Inflammatory macrophage treated with lipopolysaccharide for 1 hour (primary cell): ENCODE measurements around the gene GABRR2.
A peak's percentile ranks its signal among the peaks of the same experiment; 100 is the strongest.
"Not testable (repeated sequence)": the region's sequence is repeated elsewhere in the genome, so short reads cannot be mapped to it uniquely, and the experiment has no call there.

Source experiments
- DNase-seq, 2 donors: peaks; one replicate each; pipeline ENCODE4 v3.0.0-alpha.2; 2020 to 2022

Gene GABRR2

DNA sequence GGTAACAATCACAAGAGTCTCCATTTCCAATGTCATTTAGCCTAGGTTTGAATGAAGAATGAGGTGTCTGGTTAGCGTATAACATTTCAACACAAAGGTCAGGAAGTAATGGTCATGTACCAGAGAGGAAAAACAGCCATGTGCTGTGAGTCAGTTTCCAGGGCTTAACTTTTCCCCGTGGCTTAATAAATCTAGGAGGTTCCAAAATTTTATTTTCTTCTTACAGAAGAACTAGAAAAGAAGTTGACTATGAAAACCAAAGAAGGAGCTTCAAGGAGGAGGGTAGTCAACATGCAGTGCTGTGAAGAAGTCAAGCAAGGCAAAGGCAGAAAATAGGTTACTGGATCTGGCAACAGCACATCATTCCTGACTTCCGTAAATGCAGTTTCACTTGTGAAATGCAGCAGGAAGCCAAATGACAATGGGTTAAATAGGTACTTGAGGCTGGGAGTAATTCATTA, 8.4 kb upstream of the GABRR2 start:
- peak; percentile 55 to 69 for DNase-seq

GRCh38 chr6:89321131-89321970, 6.3 kb upstream of the GABRR2 start:
- DNase-seq = peak; percentile 85 to 89

DNA sequence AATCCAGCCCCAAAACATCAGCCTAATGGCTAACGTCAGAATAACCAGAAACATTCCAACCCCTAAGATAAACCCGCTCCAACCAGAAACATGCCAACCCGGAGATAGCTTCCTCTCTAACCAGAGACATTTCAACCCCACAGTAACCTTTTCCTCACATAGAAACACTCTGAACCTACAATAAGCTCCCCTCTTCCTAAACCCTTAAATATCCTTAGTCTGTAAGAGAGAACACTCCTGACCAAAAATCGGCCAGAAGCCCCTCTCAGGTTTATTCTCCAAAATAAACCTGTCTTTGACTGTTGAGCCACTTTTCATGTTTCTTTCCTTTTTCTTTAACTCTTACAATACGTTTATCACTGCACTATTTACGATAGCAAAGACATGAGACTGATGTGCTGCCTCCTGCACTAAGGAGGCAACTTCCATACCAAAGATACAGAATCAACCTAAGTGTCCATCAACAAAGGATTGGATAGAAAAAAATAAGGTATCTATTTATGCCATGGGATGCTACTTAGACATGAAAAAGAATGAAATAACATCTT, 5.0 kb upstream of the GABRR2 start:
- no peak for DNase-seq

DNA sequence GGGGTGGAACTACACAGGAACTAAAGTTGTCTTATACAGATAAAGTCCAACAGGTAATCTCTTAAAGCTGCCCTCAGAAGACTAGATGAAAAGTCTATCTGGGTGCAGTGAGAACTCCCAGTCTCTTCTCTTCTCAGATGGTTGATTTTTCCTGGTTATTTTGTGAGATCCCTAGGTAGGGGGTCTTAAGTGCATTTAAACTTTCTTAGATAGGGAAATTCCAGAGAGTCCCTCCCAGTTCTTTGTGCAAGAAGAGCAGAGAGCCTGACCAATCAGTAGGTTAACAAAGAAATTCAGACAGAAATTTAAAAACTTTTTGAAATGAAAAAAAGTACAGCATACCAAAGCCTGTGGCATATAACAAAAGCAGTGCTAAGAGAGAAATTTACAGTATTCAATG, 2.0 kb upstream of the GABRR2 start:
- no peak for DNase-seq

DNA sequence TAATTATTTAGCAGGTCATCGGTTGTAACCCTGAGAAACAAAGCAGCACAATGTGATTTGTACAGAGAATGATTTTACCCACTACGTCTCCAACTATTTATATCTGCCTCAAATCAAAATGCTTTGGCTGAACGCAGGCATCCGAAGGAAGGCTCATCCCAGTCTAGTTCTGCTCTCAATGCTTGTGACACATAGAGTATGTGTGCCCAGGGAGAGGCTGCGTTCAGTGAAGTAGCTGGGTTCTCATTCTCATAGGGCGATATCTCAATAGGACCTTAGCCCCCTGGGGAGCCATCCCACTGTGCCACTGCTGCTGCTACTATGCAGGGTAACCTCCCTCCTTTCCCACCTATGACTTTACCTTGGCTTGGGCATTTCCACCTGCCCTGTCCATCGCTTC, 407 bp downstream of the GABRR2 start:
- no peak for DNase-seq

- peak; percentile 50 to 80 for DNase-seq
Measured at GRCh38 chr6:89313006-89313405, 2.1 kb downstream of the GABRR2 start.

GRCh38 chr6:89311853-89312531, 3.1 kb downstream of the GABRR2 start:
- DNase-seq = peak; percentile 27 to 47

DNA sequence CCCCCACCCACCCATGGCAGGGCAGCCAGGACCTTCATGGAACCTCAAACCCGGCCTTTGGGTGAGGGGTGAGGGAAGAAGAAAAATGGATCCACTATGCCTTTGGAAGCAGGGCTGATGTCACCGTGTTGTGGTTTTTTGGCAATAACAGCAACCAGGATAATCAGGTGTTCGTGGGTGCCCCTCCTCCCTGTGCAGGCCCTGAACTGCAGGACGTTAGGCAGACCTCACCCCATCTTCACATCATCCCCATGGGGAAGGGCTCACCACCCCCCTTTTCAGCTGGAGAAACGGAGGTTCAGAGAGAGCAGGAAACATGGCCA, 3.6 kb downstream of the GABRR2 start:
- DNase-seq = no peak

- peak; percentile 77 to 90 for DNase-seq
Measured at GRCh38 chr6:89310929-89311328, 4.2 kb downstream of the GABRR2 start.

DNA sequence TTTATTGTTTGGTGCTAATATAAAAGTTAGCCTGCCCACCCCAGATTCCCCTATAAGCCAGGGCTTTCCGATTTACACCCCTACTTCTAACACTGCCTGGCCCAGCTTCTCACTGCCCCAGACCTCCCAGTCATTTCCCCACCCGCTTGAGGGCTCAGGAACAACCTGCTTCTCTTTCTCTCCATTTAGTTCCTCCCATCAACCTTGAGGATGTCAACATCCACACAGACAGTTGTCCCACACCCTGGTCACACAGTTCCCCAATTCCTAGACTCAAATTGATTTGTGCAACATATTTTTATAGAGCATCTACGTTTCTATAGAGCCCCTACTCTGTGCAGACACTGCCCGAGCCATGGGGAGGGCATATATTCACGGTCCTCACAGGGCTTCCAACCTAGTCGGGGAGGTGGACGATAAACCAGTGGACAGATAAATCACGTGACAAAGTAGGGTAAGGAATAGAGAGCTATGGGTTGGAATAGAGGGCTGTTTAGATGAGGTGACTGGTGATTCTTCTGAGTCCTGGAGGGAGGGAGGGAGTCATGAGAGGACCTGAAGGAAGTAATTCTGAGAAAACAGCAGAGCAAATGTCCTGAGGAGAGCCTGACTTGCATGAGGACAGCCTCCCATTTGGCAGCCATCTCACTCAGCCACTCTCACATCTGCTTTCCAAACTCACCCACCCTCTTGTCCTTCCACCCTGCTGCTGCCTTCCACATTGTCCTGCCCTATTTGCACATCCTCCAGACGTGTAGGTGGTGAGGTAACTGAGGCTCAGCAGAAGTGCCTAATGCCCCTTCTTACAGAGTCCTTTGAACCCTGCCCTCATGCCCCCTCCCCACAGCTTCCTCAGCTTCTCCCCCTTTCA, 6.3 kb downstream of the GABRR2 start:
- peak; percentile 46 to 61 for DNase-seq

DNA sequence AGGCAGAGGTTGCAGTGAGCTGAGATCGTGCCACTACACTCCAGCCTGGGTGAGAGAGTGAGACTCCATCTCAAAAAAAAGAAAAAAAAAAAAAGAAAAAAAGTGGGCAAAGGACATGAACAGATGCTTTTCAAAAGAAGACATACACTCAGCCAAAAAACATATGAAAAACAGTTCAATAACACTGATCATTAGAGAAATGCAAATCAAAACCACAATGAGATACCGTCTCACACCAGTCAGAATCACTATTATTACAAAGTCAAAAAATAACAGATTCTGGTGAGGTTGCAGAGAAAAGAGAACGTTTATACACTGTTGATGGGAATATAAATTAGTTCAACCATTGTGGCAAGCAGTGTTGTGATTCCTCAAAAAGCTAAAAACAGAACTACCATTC, 10.6 kb downstream of the GABRR2 start:
- DNase-seq = not testable (repeated sequence)

DNA sequence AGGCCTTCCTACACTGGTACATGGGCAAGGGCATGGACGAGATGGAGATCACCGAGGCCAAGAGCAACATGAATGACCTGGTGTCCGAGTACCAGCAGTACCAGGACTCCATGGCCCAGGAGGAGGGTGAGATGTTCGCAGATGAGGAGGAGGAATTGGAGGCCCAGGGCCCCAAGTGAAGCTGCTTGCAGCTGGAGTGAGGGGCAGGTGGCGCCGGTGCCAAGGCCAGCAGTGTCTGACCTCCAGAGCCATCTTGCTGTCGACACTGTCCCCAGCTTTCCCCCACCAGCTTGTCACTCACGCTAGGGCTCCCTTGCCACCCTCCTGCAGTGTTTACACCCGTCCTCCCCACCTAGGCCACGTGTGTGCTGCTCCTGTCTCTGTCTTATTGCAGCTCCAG, 12.2 kb downstream of the GABRR2 start:
- DNase-seq = no peak

GRCh38 chr6:89302195-89302770, 12.8 kb downstream of the GABRR2 start:
- DNase-seq = no peak

- no peak for DNase-seq
Measured at GRCh38 chr6:89301586-89302194, 13.4 kb downstream of the GABRR2 start.

- no peak for DNase-seq
Measured at GRCh38 chr6:89299466-89299850, 15.6 kb downstream of the GABRR2 start.

- no peak for DNase-seq
Measured at GRCh38 chr6:89298680-89299465, 16.2 kb downstream of the GABRR2 start.

GRCh38 chr6:89297695-89298351, 17.3 kb downstream of the GABRR2 start:
- peak; percentile 46 to 52 for DNase-seq

GRCh38 chr6:89295981-89296380, 19.1 kb downstream of the GABRR2 start:
- no peak for DNase-seq

GRCh38 chr6:89295116-89295515, 20.0 kb downstream of the GABRR2 start:
- not testable (repeated sequence) for DNase-seq

GRCh38 chr6:89291256-89291819, 23.8 kb downstream of the GABRR2 start:
- no peak for DNase-seq
